Activated CD8-positive, alpha-beta T cell treated with anti-CD3 and anti-CD28 coated beads for 36 hours (primary cell): ENCODE results near the gene PSMB3. TPM values are rescaled to one million over a fixed set of nuclear protein-coding genes. Genes with fewer than 3 reads are reported as not detected.
"Not testable (repeated sequence)": the region's sequence is repeated elsewhere in the genome, so short reads cannot be mapped to it uniquely, and the experiment has no call there.

Source experiments
- ATAC-seq: fragments of 200-7000 bp; cut with Tn5 transposase; one replicate; pipeline ENCODE4 v1.10.0; 2021; ENCODE audit warnings: mild to moderate bottlenecking, moderate library complexity
- CTCF ChIA-PET: fragments of 350-600 bp; sonication (Branson Sonifier 250); formaldehyde crosslinking; loops from one replicate; lab custom pipeline; 2021; ENCODE audit warnings: antibody characterized with exemption; lab: Charles Lee
- POLR2A ChIA-PET: fragments of 350-600 bp; sonication (Branson Sonifier 250); formaldehyde crosslinking; loops from one replicate; lab custom pipeline; 2021; ENCODE audit warnings: antibody characterized with exemption; lab: Charles Lee
- DNase-seq: peaks from one replicate; pipeline ENCODE4 v3.0.0-alpha.2; 2020
- H3K27ac Mint-ChIP-seq: one replicate; pipeline ENCODE4 v1.8.0; 2021; ENCODE audit warnings: mild to moderate bottlenecking, mixed read lengths
- H3K27me3 Mint-ChIP-seq: one replicate; pipeline ENCODE4 v1.8.0; 2021; ENCODE audit warnings: mixed read lengths
- H3K36me3 Mint-ChIP-seq: one replicate; pipeline ENCODE4 v1.8.0; 2021; ENCODE audit warnings: low read depth, mixed read lengths
- H3K4me1 Mint-ChIP-seq: one replicate; pipeline ENCODE4 v1.8.0; 2021; ENCODE audit warnings: low read depth, mixed read lengths
- H3K4me3 Mint-ChIP-seq: one replicate; pipeline ENCODE4 v1.8.0; 2021; ENCODE audit warnings: mild to moderate bottlenecking, moderate library complexity, mixed read lengths
- H3K9me3 Mint-ChIP-seq: one replicate; pipeline ENCODE4 v1.8.0; 2021; ENCODE audit warnings: mixed read lengths
- CTCF ChIP-seq: fragments of 200-600 bp; IDR thresholded peaks from one replicate; pipeline ENCODE4 v1.8.0; 2022; ENCODE audit warnings: antibody characterized with exemption, mild to moderate bottlenecking
- intact Hi-C: fragments of 100-400 bp; cut with micrococcal nuclease; formaldehyde crosslinking; loops from one replicate; pipeline ENCODE4 v1.10.0; 2022
- total RNA-seq, 2 experiments: library from RNA; stranded (reverse); gene quantifications; one replicate each; pipeline ENCODE4 v1.2.3, GENCODE V29; 2021

The PSMB3 gene
- total RNA-seq, 2 experiments from 2014 or later, result 275 to 279 TPM

- H3K27ac Mint-ChIP-seq, result peak overlapping the region; percentile 63
- no peak for TF ChIP-seq CTCF
- ChIA-PET POLR2A (interaction anchor here (1.0 to 15.9 kb wide), 2 partner anchors 10 to 16 kb away, joined by 3 to 390 read pairs; partner anchors contain the start of gene MLLT6), CTCF (interaction anchor here (2.3 kb wide), 1 partner anchor 10 kb away, joined by 13 read pairs; no protein-coding TSS in a partner anchor)
- H3K4me1 Mint-ChIP-seq, result peaks cover 60% of the 10 kb centered on the region
- intact Hi-C loops, result no loop called here
- H3K36me3 Mint-ChIP-seq, result peaks cover 45% of the 10 kb centered on the region
- DNase-seq, result no peak
- no peak for ATAC-seq
- H3K27me3 Mint-ChIP-seq, result no peaks in the 10 kb centered on the region
- H3K9me3 Mint-ChIP-seq, result no peaks in the 10 kb centered on the region
- H3K4me3 Mint-ChIP-seq, result no peak overlapping the region
These were observed 27.5 kb upstream of the PSMB3 start for GRCh38 chr17:38725066-38725465.

- ATAC-seq, H3K27me3 Mint-ChIP-seq, CTCF ChIA-PET, DNase-seq, H3K9me3 Mint-ChIP-seq, intact Hi-C loops: not testable (repeated sequence)
- Mint-ChIP-seq H3K36me3 (peaks cover 41% of the 10 kb centered on the region), H3K4me3 (peak overlapping the region; percentile 8), H3K27ac (peak overlapping the region; percentile 88), H3K4me1 (peaks cover 62% of the 10 kb centered on the region)
- POLR2A ChIA-PET, result interaction anchor here (1.2 to 15.9 kb wide), 3 partner anchors 17 to 52 kb away, joined by 3 to 390 read pairs (median 33); partner anchors contain the start of genes EPOP, MLLT6 and PSMB3
These were observed 26.4 kb upstream of the PSMB3 start for GRCh38 chr17:38726145-38726544.

GRCh38 chr17:38727736-38728135, 24.8 kb upstream of the PSMB3 start:
- intact Hi-C loops, result loop anchor here (2.0 kb wide), 1 partner anchor 51 kb away; no protein-coding TSS in a partner anchor
- Mint-ChIP-seq H3K27me3 (no peaks in the 10 kb centered on the region), H3K4me3 (peak overlapping the region; percentile 69), H3K4me1 (peaks cover 72% of the 10 kb centered on the region), H3K36me3 (peaks cover 39% of the 10 kb centered on the region), H3K9me3 (no peaks in the 10 kb centered on the region), H3K27ac (peak overlapping the region; percentile 99)
- ChIA-PET CTCF (interaction anchor here (1.0 to 3.1 kb wide), 10 partner anchors 9 to 60 kb away, joined by 3 to 12 read pairs (median 6); partner anchors contain the start of genes EPOP and PSMB3), POLR2A (interaction anchor here (0.8 to 15.9 kb wide), 9 partner anchors 9 to 472 kb away, joined by 3 to 390 read pairs (median 6); partner anchors contain the start of genes EPOP, MLLT6, PSMB3 and RPL19)
- peak; percentile 63 for ATAC-seq
- DNase-seq, result peak; percentile 97
- no peak for TF ChIP-seq CTCF

- peaks cover 73% of the 10 kb centered on the region for H3K4me1 Mint-ChIP-seq
- intact Hi-C loops, result loop anchor here (2.0 kb wide), 1 partner anchor 52 kb away; no protein-coding TSS in a partner anchor
These were observed 24.2 kb upstream of the PSMB3 start for GRCh38 chr17:38728290-38728831.

More at GRCh38 chr17:38728290-38728831, 24.2 kb upstream of the PSMB3 start:
- Mint-ChIP-seq H3K27ac (peak overlapping the region; percentile 99), H3K9me3 (no peaks in the 10 kb centered on the region), H3K36me3 (peaks cover 40% of the 10 kb centered on the region), H3K4me3 (peak overlapping the region; percentile 69), H3K27me3 (no peaks in the 10 kb centered on the region)
- ChIA-PET POLR2A (interaction anchor here (0.6 to 15.9 kb wide), 13 partner anchors 9 to 590 kb away, joined by 3 to 390 read pairs (median 4); partner anchors contain the start of genes EPOP, MLLT6, PSMB3 and RPL19), CTCF (interaction anchor here (0.8 to 3.1 kb wide), 15 partner anchors 9 to 169 kb away, joined by 3 to 12 read pairs (median 6); partner anchors contain the start of genes EPOP and PSMB3)
- peak; percentile 31 for ATAC-seq
- DNase-seq, result peak; percentile 82
- no peak for TF ChIP-seq CTCF
